HL-60 (cell line): ENCODE data around the gene CD4.

ENCODE experiments used
- GABPA ChIP-seq: IDR thresholded peaks from 2 replicates; pipeline ENCODE4 v1.6.1; 2012; ENCODE audit warnings: low read depth
- POLR2AphosphoS5 ChIP-seq: IDR thresholded peaks from 2 replicates; pipeline ENCODE4 v1.6.1; 2012; ENCODE audit warnings: low read depth
- TF ChIP-seq, protein P1 (sequence below): IDR thresholded peaks from one replicate; pipeline ENCODE4 v1.5.1; 2011; ENCODE audit warnings: low read length, control low read depth, inconsistent platforms; ENCODE audit not compliant: insufficient read depth
- TF ChIP-seq, protein P2 (sequence below): IDR thresholded peaks from 2 replicates; pipeline ENCODE4 v1.6.1; 2012; ENCODE audit warnings: low read depth; ENCODE audit not compliant: insufficient replicate concordance

DNA sequence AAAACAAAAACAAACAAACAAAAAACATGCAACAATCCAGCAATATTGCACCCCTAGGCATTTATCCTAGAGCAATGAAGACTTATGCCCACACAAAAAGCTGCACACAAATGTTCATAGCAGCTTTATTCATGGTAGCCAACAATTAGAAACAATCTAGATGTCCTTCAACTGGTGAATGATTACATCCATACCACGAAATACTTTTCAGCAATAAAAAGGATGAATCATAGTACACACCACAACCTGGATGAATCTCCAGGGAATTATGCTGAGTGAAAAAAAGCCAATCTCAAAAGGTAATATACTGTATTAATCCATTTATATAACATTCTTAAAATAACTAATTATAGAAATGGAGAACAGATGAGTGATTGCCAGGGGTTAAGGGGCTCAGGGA is 17.8 kb downstream of the CD4 start:
- TF ChIP-seq, protein P1, sequence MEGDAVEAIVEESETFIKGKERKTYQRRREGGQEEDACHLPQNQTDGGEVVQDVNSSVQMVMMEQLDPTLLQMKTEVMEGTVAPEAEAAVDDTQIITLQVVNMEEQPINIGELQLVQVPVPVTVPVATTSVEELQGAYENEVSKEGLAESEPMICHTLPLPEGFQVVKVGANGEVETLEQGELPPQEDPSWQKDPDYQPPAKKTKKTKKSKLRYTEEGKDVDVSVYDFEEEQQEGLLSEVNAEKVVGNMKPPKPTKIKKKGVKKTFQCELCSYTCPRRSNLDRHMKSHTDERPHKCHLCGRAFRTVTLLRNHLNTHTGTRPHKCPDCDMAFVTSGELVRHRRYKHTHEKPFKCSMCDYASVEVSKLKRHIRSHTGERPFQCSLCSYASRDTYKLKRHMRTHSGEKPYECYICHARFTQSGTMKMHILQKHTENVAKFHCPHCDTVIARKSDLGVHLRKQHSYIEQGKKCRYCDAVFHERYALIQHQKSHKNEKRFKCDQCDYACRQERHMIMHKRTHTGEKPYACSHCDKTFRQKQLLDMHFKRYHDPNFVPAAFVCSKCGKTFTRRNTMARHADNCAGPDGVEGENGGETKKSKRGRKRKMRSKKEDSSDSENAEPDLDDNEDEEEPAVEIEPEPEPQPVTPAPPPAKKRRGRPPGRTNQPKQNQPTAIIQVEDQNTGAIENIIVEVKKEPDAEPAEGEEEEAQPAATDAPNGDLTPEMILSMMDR = no peak
- TF ChIP-seq POLR2AphosphoS5 = no peak
- TF ChIP-seq, protein P2, sequence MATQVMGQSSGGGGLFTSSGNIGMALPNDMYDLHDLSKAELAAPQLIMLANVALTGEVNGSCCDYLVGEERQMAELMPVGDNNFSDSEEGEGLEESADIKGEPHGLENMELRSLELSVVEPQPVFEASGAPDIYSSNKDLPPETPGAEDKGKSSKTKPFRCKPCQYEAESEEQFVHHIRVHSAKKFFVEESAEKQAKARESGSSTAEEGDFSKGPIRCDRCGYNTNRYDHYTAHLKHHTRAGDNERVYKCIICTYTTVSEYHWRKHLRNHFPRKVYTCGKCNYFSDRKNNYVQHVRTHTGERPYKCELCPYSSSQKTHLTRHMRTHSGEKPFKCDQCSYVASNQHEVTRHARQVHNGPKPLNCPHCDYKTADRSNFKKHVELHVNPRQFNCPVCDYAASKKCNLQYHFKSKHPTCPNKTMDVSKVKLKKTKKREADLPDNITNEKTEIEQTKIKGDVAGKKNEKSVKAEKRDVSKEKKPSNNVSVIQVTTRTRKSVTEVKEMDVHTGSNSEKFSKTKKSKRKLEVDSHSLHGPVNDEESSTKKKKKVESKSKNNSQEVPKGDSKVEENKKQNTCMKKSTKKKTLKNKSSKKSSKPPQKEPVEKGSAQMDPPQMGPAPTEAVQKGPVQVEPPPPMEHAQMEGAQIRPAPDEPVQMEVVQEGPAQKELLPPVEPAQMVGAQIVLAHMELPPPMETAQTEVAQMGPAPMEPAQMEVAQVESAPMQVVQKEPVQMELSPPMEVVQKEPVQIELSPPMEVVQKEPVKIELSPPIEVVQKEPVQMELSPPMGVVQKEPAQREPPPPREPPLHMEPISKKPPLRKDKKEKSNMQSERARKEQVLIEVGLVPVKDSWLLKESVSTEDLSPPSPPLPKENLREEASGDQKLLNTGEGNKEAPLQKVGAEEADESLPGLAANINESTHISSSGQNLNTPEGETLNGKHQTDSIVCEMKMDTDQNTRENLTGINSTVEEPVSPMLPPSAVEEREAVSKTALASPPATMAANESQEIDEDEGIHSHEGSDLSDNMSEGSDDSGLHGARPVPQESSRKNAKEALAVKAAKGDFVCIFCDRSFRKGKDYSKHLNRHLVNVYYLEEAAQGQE = no peak
- no peak for TF ChIP-seq GABPA
